H1 (cell line): ENCODE measurements around the gene SLC30A7. TPM values are rescaled to one million over a fixed set of nuclear protein-coding genes. Genes with fewer than 3 reads are reported as not detected.

Experiments used
- CTCF ChIA-PET: fragments of 300-600 bp; sonication (Branson Sonifier 250); formaldehyde crosslinking; loops from one replicate; lab custom pipeline; 2021; ENCODE audit not compliant: partially characterized antibody; lab: Charles Lee
- POLR2A ChIA-PET: fragments of 300-600 bp; sonication (Branson Sonifier 250); formaldehyde crosslinking; loops from one replicate; lab custom pipeline; 2021; ENCODE audit warnings: inconsistent platforms; ENCODE audit not compliant: partially characterized antibody; lab: Charles Lee
- DNase-seq, 2 experiments: peaks; one replicate each; pipeline versions ENCODE4 v3.0.0 to v3.0.0-alpha.2; 2010 to 2022; ENCODE audit warnings: low spot score in 2 of 2, low read depth in 1 of 2, mixed read lengths in 1 of 2
- FAIRE-seq: peaks from 2 replicates; lab custom pipeline; 2011; peaks lifted over from hg19 to GRCh38; lab: Jason Lieb, UNC
- H2AFZ ChIP-seq: 2 replicates; pipeline ENCODE4 v1.8.1; 2012; ENCODE audit warnings: low read length, inconsistent platforms
- H2AK5ac ChIP-seq: 2 replicates; pipeline ENCODE4 v1.6.1; 2013; ENCODE audit warnings: low read depth, low read length
- H2BK120ac ChIP-seq: replicated peaks from 2 replicates; pipeline ENCODE3; 2013; ENCODE audit warnings: low read depth, low read length, inconsistent platforms
- H2BK12ac ChIP-seq: 2 replicates; pipeline ENCODE4 v1.6.1; 2013; ENCODE audit warnings: low read depth, low read length
- H2BK15ac ChIP-seq: 2 replicates; pipeline ENCODE4 v1.6.1; 2013; ENCODE audit warnings: low read length
- H2BK20ac ChIP-seq: 2 replicates; pipeline ENCODE4 v1.6.1; 2013; ENCODE audit warnings: low read length
- H2BK5ac ChIP-seq: 2 replicates; pipeline ENCODE4 v1.6.1; 2013; ENCODE audit warnings: low read depth, low read length
- H3K14ac ChIP-seq: 2 replicates; pipeline ENCODE4 v1.6.1; 2013; ENCODE audit warnings: inconsistent platforms; ENCODE audit not compliant: insufficient read length
- H3K18ac ChIP-seq: 2 replicates; pipeline ENCODE4 v1.6.1; 2013; ENCODE audit warnings: low read length; ENCODE audit errors: extremely low read depth
- H3K23ac ChIP-seq: 2 replicates; pipeline ENCODE4 v1.6.1; 2013; ENCODE audit warnings: inconsistent platforms; ENCODE audit not compliant: insufficient read length
- H3K23me2 ChIP-seq: 2 replicates; pipeline ENCODE4 v1.6.1; 2013; ENCODE audit warnings: low read depth, low read length
- H3K27ac ChIP-seq: 2 replicates; pipeline ENCODE4 v1.6.1; 2011; ENCODE audit warnings: low read depth, low read length, inconsistent platforms
- H3K27me3 ChIP-seq, 4 experiments: replicated peaks in 1 of 4; 1 replicate in 1 of 4; 2 replicates in 3 of 4; pipeline versions ENCODE4 v1.6.1 to v1.8.1; 2011 to 2013; ENCODE audit warnings: low read length in 3 of 4, mild to moderate bottlenecking in 3 of 4, inconsistent platforms in 2 of 4, mixed read lengths in 2 of 4, moderate library complexity in 1 of 4; ENCODE audit not compliant: control insufficient read depth in 3 of 4, insufficient read depth in 3 of 4; ENCODE audit errors: extremely low read depth in 1 of 4
- H3K36me3 ChIP-seq, 4 experiments: 2 replicates each; pipeline versions ENCODE4 v1.6.1 to v1.8.1; 2011 to 2013; ENCODE audit warnings: mild to moderate bottlenecking in 4 of 4, low read length in 3 of 4, moderate library complexity in 2 of 4, control low read depth in 1 of 4, inconsistent platforms in 1 of 4; ENCODE audit not compliant: insufficient read depth in 4 of 4, control insufficient read depth in 2 of 4
- H3K4ac ChIP-seq: replicated peaks from 2 replicates; pipeline ENCODE3; 2013; ENCODE audit warnings: low read length, low read depth, mixed read lengths, inconsistent platforms; ENCODE audit not compliant: insufficient read length
- H3K4me1 ChIP-seq, 4 experiments: replicated peaks in 1 of 4; 1 replicate in 1 of 4; 2 replicates in 3 of 4; pipeline versions ENCODE4 v1.6.1 to v1.8.1; 2011 to 2013; ENCODE audit warnings: low read length in 3 of 4, inconsistent platforms in 2 of 4, mixed read lengths in 1 of 4; ENCODE audit not compliant: insufficient read depth in 4 of 4, control insufficient read depth in 3 of 4
- H3K4me2 ChIP-seq, 2 experiments: 2 replicates each; pipeline versions ENCODE4 v1.6.1 to v1.8.1; 2011 to 2013; ENCODE audit warnings: low read depth in 2 of 2, low read length in 2 of 2, control low read depth in 1 of 2, inconsistent platforms in 1 of 2, mild to moderate bottlenecking in 1 of 2; ENCODE audit not compliant: insufficient read depth in 1 of 2
- H3K4me3 ChIP-seq, 4 experiments: fragments of 200-600, 300-600 bp in 1 of 4; sonication (generic), shearing (Covaris generic), sonication (Bioruptor Twin) in 1 of 4; 2 replicates each; pipeline versions ENCODE4 v1.5.1 to v1.8.1; 2011 to 2016; ENCODE audit warnings: low read length in 4 of 4, low read depth in 3 of 4, control low read depth in 2 of 4, inconsistent platforms in 2 of 4, mild to moderate bottlenecking in 2 of 4, mixed read lengths in 1 of 4, moderate library complexity in 1 of 4; ENCODE audit not compliant: insufficient read depth in 2 of 4; ENCODE audit errors: extremely low read depth in 1 of 4
- H3K56ac ChIP-seq: replicated peaks from 2 replicates; pipeline ENCODE3; 2013; ENCODE audit warnings: low read depth, mild to moderate bottlenecking, mixed read lengths, low read length, inconsistent platforms; ENCODE audit not compliant: insufficient read length
- H3K79me1 ChIP-seq: 2 replicates; pipeline ENCODE4 v1.6.1; 2013; ENCODE audit warnings: low read depth, low read length, control low read depth
- H3K79me2 ChIP-seq, 2 experiments: 2 replicates each; pipeline versions ENCODE4 v1.6.1 to v1.8.1; 2012 to 2013; ENCODE audit warnings: low read length in 2 of 2, mild to moderate bottlenecking in 2 of 2, inconsistent platforms in 1 of 2; ENCODE audit not compliant: insufficient read depth in 2 of 2, control insufficient read depth in 1 of 2
- H3K9ac ChIP-seq, 4 experiments: replicated peaks in 1 of 4; 1 replicate in 1 of 4; 2 replicates in 3 of 4; pipeline versions ENCODE4 v1.6.1 to v1.8.1; 2011 to 2013; ENCODE audit warnings: low read depth in 3 of 4, low read length in 3 of 4, control low read depth in 2 of 4, mild to moderate bottlenecking in 2 of 4, moderate library complexity in 2 of 4, inconsistent platforms in 1 of 4; ENCODE audit errors: extremely low read depth in 1 of 4
- H3K9me3 ChIP-seq, 2 experiments: 2 replicates each; pipeline versions ENCODE4 v1.6.1 to v1.8.1; 2012 to 2013; ENCODE audit warnings: mild to moderate bottlenecking in 2 of 2, moderate library complexity in 2 of 2, control low read depth in 1 of 2, inconsistent platforms in 1 of 2, low read depth in 1 of 2, low read length in 1 of 2, mixed read lengths in 1 of 2; ENCODE audit not compliant: insufficient read depth in 2 of 2
- H4K20me1 ChIP-seq, 2 experiments: replicated peaks in 1 of 2; 2 replicates each; pipeline versions ENCODE3 to v1.8.1; 2011 to 2013; ENCODE audit warnings: inconsistent platforms in 2 of 2, low read length in 2 of 2, mild to moderate bottlenecking in 1 of 2; ENCODE audit not compliant: insufficient read depth in 2 of 2, control insufficient read depth in 1 of 2
- H4K5ac ChIP-seq: 2 replicates; pipeline ENCODE4 v1.6.1; 2013; ENCODE audit warnings: low read length, low read depth, mixed read lengths, inconsistent platforms; ENCODE audit not compliant: insufficient read length
- H4K8ac ChIP-seq: 2 replicates; pipeline ENCODE4 v1.8.0; 2013; ENCODE audit warnings: mild to moderate bottlenecking, moderate library complexity, low read length, inconsistent platforms; ENCODE audit not compliant: insufficient read depth; ENCODE audit errors: extremely low read depth
- H4K91ac ChIP-seq: replicated peaks from 2 replicates; pipeline ENCODE3; 2013; ENCODE audit warnings: low read length, mixed read lengths, inconsistent platforms; ENCODE audit not compliant: insufficient read length
- BRCA1 ChIP-seq: IDR thresholded peaks from 2 replicates; pipeline ENCODE4 v1.6.1; 2012; ENCODE audit warnings: low read depth, low read length, improper control_type of control experiment
- CREB1 ChIP-seq: IDR thresholded peaks from 2 replicates; pipeline ENCODE4 v1.6.1; 2012; ENCODE audit warnings: inconsistent platforms
- CTCF ChIP-seq, 3 experiments: IDR thresholded peaks; 1 replicate in 2 of 3; 2 replicates in 1 of 3; pipeline versions ENCODE4 v1.5.1 to v1.6.1; 2011; ENCODE audit warnings: low read length in 3 of 3, mild to moderate bottlenecking in 3 of 3, inconsistent platforms in 2 of 3, low read depth in 1 of 3, moderate library complexity in 1 of 3; ENCODE audit not compliant: insufficient read depth in 1 of 3; ENCODE audit errors: control extremely low read depth in 1 of 3
- HDAC6 ChIP-seq: IDR thresholded peaks from one replicate; pipeline ENCODE4 v1.7.1; 2012; ENCODE audit warnings: low read depth, mild to moderate bottlenecking, inconsistent platforms, low read length, moderate library complexity
- JUND ChIP-seq: IDR thresholded peaks from 2 replicates; pipeline ENCODE4 v1.6.1; 2011; ENCODE audit warnings: mild to moderate bottlenecking, improper control_type of control experiment, low read length
- KDM1A ChIP-seq: fragments of 200-600, 300-600 bp; sonication (generic); IDR thresholded peaks from 2 replicates; pipeline ENCODE4 v1.7.1; 2016; ENCODE audit warnings: mild to moderate bottlenecking, low read length, borderline replicate concordance
- KDM4A ChIP-seq: IDR thresholded peaks from one replicate; pipeline ENCODE4 v1.7.1; 2012; ENCODE audit warnings: low read depth, mild to moderate bottlenecking, moderate library complexity, low read length, inconsistent platforms; ENCODE audit not compliant: severe bottlenecking
- RXRA ChIP-seq: IDR thresholded peaks from 2 replicates; pipeline ENCODE4 v1.6.1; 2011; ENCODE audit warnings: low read depth, mild to moderate bottlenecking, low read length, moderate library complexity; ENCODE audit not compliant: insufficient read depth
- SP2 ChIP-seq: IDR thresholded peaks from 2 replicates; pipeline ENCODE4 v1.6.1; 2012; ENCODE audit warnings: mild to moderate bottlenecking, low read length, inconsistent platforms
- TBP ChIP-seq: IDR thresholded peaks from 2 replicates; pipeline ENCODE4 v1.6.1; 2011; ENCODE audit warnings: low read depth, low read length, improper control_type of control experiment
- polyA plus RNA-seq, 7 experiments: library from polyadenylated mRNA; depleted of rRNA in 3 of 7; stranded (reverse) in 5 of 7; unstranded in 2 of 7; fragments of >200 nt in 5 of 7; fragments of 200-250 nt in 2 of 7; gene quantifications; 1 replicate in 5 of 7; 2 replicates in 1 of 7; 4 replicates in 1 of 7; pipeline versions ENCODE4 v1.2.1 to v1.2.3, GENCODE V29; 2011 to 2013; ENCODE audit warnings: missing spikeins in 2 of 7, mixed read lengths in 2 of 7
- total RNA-seq: library from RNA; stranded (reverse); fragmentation: NEBNext Ultra II Directional; extraction: Animal tissue kit (Norgen Biotek cat#: 25700); gene quantifications from 2 replicates; pipeline ENCODE4 v1.2.1, GENCODE V29; 2021
- TF ChIP-seq, protein P1 (sequence below): IDR thresholded peaks from 2 replicates; pipeline ENCODE4 v1.6.1; 2011; ENCODE audit warnings: low read length, improper control_type of control experiment
- TF ChIP-seq, protein P2 (sequence below): IDR thresholded peaks from 2 replicates; pipeline ENCODE4 v1.6.1; 2012; ENCODE audit warnings: inconsistent platforms

SLC30A7 gene
- total and polyA plus RNA-seq, 2 of the 8 experiments (the other 6 are each of a cell fraction or from before 2014, with no cell fraction given), result 5.5 to 22.1 TPM

DNA sequence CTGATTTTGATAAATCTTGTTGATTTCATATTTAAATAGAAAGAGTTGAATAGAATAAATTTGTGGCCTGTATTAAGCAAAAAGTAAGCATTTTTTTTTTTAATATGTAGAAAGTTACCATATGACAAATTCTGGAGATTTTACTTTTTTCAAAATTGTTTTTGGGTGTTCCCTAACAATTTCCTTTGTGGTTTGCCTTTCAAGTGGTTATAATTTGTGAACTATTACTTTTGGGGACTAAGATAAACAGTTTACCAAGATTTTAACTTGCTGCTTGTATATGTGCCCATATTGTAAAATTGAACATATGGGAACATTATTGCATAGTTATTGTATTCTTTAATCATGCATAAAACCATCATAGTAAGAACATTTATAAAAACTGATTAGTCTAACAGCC, 34.6 kb downstream of the SLC30A7 start:
- Histone ChIP-seq H3K27ac (no peak overlapping the region), H3K9me3 (no peaks in the 10 kb centered on the region), H3K56ac (no peak overlapping the region), H3K23ac (no peak overlapping the region), H3K4me2 (no peak overlapping the region), H2BK120ac (no peak overlapping the region), H4K20me1 (no peaks in the 10 kb centered on the region), H4K8ac (no peak overlapping the region), H2BK15ac (no peak overlapping the region), H2BK5ac (no peak overlapping the region), H3K4me1 (no peaks in the 10 kb centered on the region), H3K23me2 (no peaks in the 10 kb centered on the region), H3K79me2 (no peaks in the 10 kb centered on the region), H3K36me3 (peaks cover 0 to 11% (median 1%) of the 10 kb centered on the region in 4 experiments; a peak in 3 of 8 replicates), H2AK5ac (no peak overlapping the region), H3K4me3 (no peak overlapping the region), H3K18ac (no peak overlapping the region), H2AFZ (no peak overlapping the region), H4K91ac (no peak overlapping the region), H2BK20ac (no peak overlapping the region), H3K9ac (no peak overlapping the region), H4K5ac (no peak overlapping the region), H2BK12ac (no peak overlapping the region), H3K27me3 (no peaks in the 10 kb centered on the region), H3K4ac (no peak overlapping the region), H3K14ac (no peak overlapping the region), H3K79me1 (no peaks in the 10 kb centered on the region; the same call in 1 of the 2 replicates)
- ChIA-PET POLR2A (interaction anchor here (0.6 kb wide), 1 partner anchor 20 kb away, joined by 3 read pairs; no protein-coding TSS in a partner anchor), CTCF (interaction anchor here (1.2 kb wide), 1 partner anchor 10 kb away, joined by 4 read pairs; no protein-coding TSS in a partner anchor)
- DNase-seq, result no peak
- FAIRE-seq, result no peak
- TF ChIP-seq SP2, result no peak
- no peak for TF ChIP-seq RXRA
- TF ChIP-seq, protein P1, sequence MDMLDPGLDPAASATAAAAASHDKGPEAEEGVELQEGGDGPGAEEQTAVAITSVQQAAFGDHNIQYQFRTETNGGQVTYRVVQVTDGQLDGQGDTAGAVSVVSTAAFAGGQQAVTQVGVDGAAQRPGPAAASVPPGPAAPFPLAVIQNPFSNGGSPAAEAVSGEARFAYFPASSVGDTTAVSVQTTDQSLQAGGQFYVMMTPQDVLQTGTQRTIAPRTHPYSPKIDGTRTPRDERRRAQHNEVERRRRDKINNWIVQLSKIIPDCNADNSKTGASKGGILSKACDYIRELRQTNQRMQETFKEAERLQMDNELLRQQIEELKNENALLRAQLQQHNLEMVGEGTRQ, result no peak
- no peak for TF ChIP-seq JUND
- TF ChIP-seq, protein P2, sequence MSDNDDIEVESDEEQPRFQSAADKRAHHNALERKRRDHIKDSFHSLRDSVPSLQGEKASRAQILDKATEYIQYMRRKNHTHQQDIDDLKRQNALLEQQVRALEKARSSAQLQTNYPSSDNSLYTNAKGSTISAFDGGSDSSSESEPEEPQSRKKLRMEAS, result no peak
- TF ChIP-seq KDM1A, result no peak
- no peak for TF ChIP-seq KDM4A
- TF ChIP-seq CTCF (IDR thresholded peaks at IDR 0.05; ENCODE audit: control extremely low read depth in 1 of 3, insufficient read depth in 1 of 3, low read depth in 1 of 3, low read length in 3 of 3), result no peak
- no peak for TF ChIP-seq CREB1
- TF ChIP-seq BRCA1, result no peak
- no peak for TF ChIP-seq HDAC6
- no peak for TF ChIP-seq TBP
